Chondrocyte (in vitro differentiated cells): ENCODE results near the gene GALNT17. TPM values are rescaled to one million over a fixed set of nuclear protein-coding genes. Genes with fewer than 3 reads are reported as not detected.

Source experiments
- DNase-seq: peaks from one replicate; pipeline ENCODE4 v3.0.0; 2021; ENCODE audit warnings: mixed read lengths, low spot score
- H3K27ac Mint-ChIP-seq: one replicate; pipeline ENCODE4 v1.8.0; 2021; ENCODE audit warnings: mild to moderate bottlenecking, moderate library complexity, mixed read lengths; ENCODE audit not compliant: unreplicated experiment
- H3K27me3 Mint-ChIP-seq: 2 replicates; pipeline ENCODE4 v1.8.0; 2021; ENCODE audit warnings: low read depth, mixed read lengths
- H3K36me3 Mint-ChIP-seq: 2 replicates; pipeline ENCODE4 v1.8.0; 2021; ENCODE audit warnings: low read depth, mixed read lengths
- H3K4me1 Mint-ChIP-seq: 2 replicates; pipeline ENCODE4 v1.8.0; 2021; ENCODE audit warnings: low read depth, mild to moderate bottlenecking, mixed read lengths
- H3K4me3 Mint-ChIP-seq: one replicate; pipeline ENCODE4 v1.8.0; 2021; ENCODE audit warnings: mild to moderate bottlenecking, moderate library complexity, mixed read lengths; ENCODE audit not compliant: unreplicated experiment
- H3K9me3 Mint-ChIP-seq: 2 replicates; pipeline ENCODE4 v1.8.0; 2021; ENCODE audit warnings: low read depth, mixed read lengths
- total RNA-seq: library from RNA; stranded (reverse); gene quantifications from 3 replicates; pipeline ENCODE4 v1.2.1, GENCODE V29; 2021
- TF ChIP-seq, protein P1 (sequence below): fragments of 200-600 bp; sonication (generic); IDR thresholded peaks from 2 replicates; pipeline ENCODE4 v1.5.0; 2021; ENCODE audit warnings: antibody characterized with exemption, mild to moderate bottlenecking, moderate library complexity

Gene GALNT17
- total RNA-seq, 1 donor from 2014 or later = 24.4 TPM

- TF ChIP-seq, protein P1, sequence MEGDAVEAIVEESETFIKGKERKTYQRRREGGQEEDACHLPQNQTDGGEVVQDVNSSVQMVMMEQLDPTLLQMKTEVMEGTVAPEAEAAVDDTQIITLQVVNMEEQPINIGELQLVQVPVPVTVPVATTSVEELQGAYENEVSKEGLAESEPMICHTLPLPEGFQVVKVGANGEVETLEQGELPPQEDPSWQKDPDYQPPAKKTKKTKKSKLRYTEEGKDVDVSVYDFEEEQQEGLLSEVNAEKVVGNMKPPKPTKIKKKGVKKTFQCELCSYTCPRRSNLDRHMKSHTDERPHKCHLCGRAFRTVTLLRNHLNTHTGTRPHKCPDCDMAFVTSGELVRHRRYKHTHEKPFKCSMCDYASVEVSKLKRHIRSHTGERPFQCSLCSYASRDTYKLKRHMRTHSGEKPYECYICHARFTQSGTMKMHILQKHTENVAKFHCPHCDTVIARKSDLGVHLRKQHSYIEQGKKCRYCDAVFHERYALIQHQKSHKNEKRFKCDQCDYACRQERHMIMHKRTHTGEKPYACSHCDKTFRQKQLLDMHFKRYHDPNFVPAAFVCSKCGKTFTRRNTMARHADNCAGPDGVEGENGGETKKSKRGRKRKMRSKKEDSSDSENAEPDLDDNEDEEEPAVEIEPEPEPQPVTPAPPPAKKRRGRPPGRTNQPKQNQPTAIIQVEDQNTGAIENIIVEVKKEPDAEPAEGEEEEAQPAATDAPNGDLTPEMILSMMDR = no peak
- Mint-ChIP-seq H3K27ac (no peak overlapping the region), H3K4me3 (no peak overlapping the region), H3K4me1 (peaks cover 5% of the 10 kb centered on the region), H3K9me3 (no peaks in the 10 kb centered on the region), H3K36me3 (peaks cover 2% of the 10 kb centered on the region), H3K27me3 (no peaks in the 10 kb centered on the region)
- DNase-seq = no peak
These were observed 323.0 kb downstream of the GALNT17 start for GRCh38 chr7:71454981-71455380.

DNA sequence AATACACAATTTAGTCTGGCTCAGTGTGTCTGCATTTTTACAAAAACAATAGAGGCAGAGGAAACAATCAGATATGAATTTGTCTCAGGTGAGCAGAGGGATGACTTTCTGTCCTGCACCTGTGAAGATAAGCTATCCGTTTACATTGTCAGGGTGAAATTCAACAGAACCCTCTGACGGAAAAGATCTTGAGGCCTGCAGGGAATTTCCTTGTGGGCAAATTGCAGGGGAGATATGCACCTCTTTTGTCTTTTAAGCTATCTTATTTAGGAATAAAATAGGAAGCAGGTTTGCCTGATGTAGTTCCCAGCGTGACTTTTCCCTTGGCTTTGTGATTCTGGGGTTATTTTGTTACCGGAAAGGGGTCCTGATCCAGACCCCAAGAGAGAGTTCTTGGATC, 325.1 kb downstream of the GALNT17 start:
- Mint-ChIP-seq H3K36me3 (peaks cover 2% of the 10 kb centered on the region), H3K4me1 (peaks cover 5% of the 10 kb centered on the region), H3K27me3 (no peaks in the 10 kb centered on the region), H3K9me3 (no peaks in the 10 kb centered on the region), H3K27ac (no peak overlapping the region), H3K4me3 (no peak overlapping the region)
- TF ChIP-seq, protein P1 = no peak
- DNase-seq = no peak

GRCh38 chr7:71457846-71458590, 326.1 kb downstream of the GALNT17 start:
- peaks cover 3% of the 10 kb centered on the region for H3K36me3 Mint-ChIP-seq
- TF ChIP-seq, protein P1 = no peak
- H3K27ac Mint-ChIP-seq = no peak overlapping the region
- H3K9me3 Mint-ChIP-seq = no peaks in the 10 kb centered on the region
- no peaks in the 10 kb centered on the region for H3K27me3 Mint-ChIP-seq
- H3K4me3 Mint-ChIP-seq = no peak overlapping the region
- H3K4me1 Mint-ChIP-seq = no peaks in the 10 kb centered on the region
- DNase-seq = no peak

- Mint-ChIP-seq H3K4me3 (no peak overlapping the region), H3K4me1 (no peaks in the 10 kb centered on the region), H3K27me3 (no peaks in the 10 kb centered on the region), H3K27ac (no peak overlapping the region), H3K9me3 (no peaks in the 10 kb centered on the region), H3K36me3 (peaks cover 3% of the 10 kb centered on the region)
- TF ChIP-seq, protein P1 = no peak
- DNase-seq = no peak
These were observed 327.2 kb downstream of the GALNT17 start for GRCh38 chr7:71459132-71459531.

- no peak for DNase-seq
- Mint-ChIP-seq H3K4me1 (no peaks in the 10 kb centered on the region), H3K4me3 (no peak overlapping the region), H3K27me3 (no peaks in the 10 kb centered on the region), H3K9me3 (no peaks in the 10 kb centered on the region), H3K27ac (no peak overlapping the region), H3K36me3 (peaks cover 1% of the 10 kb centered on the region)
- TF ChIP-seq, protein P1 = no peak
These were observed 329.6 kb downstream of the GALNT17 start for GRCh38 chr7:71461572-71461971.
